PC-9 (cell line): ENCODE measurements around the gene KIDINS220. TPM values are rescaled to one million over a fixed set of nuclear protein-coding genes. Genes with fewer than 3 reads are reported as not detected.

Experiments
- BruUV-seq: library from RNA; stranded (reverse); fragments of 400-500 nt; replicated peaks from 2 replicates; lab custom pipeline; 2021; lab: Mats Ljungman, UMichigan
- CTCF ChIA-PET: fragments of 300-600 bp; sonication (Branson Sonifier 250); formaldehyde crosslinking; loops from one replicate; lab custom pipeline; 2022; ENCODE audit warnings: antibody characterized with exemption; lab: Charles Lee
- POLR2A ChIA-PET: fragments of 300-600 bp; sonication (Branson Sonifier 250); formaldehyde crosslinking; loops from one replicate; lab custom pipeline; 2022; ENCODE audit warnings: antibody characterized with exemption; ENCODE audit not compliant: unreplicated experiment; lab: Charles Lee
- DNase-seq, 2 experiments: peaks; one replicate each; pipeline versions ENCODE4 v3.0.0 to v3.0.0-alpha.2; 2015 to 2022; ENCODE audit warnings: mixed read lengths in 1 of 2
- H2AFZ ChIP-seq: fragments of 200-600 bp; sonication (generic); 2 replicates; pipeline ENCODE4 v1.8.1; 2017; ENCODE audit warnings: antibody characterized with exemption
- H3F3A ChIP-seq: fragments of 200-600 bp; sonication (generic); 2 replicates; pipeline ENCODE4 v1.8.1; 2017; ENCODE audit warnings: antibody characterized with exemption, mild to moderate bottlenecking, low read depth; ENCODE audit not compliant: insufficient read depth
- H3K27ac ChIP-seq: fragments of 200-600 bp; sonication (generic); 2 replicates; pipeline ENCODE4 v1.6.1; 2016; ENCODE audit warnings: mixed run types
- H3K27me3 ChIP-seq: fragments of 200-600 bp; sonication (generic); 2 replicates; pipeline ENCODE4 v1.6.1; 2016; ENCODE audit warnings: low read depth, mixed run types; ENCODE audit not compliant: insufficient read depth
- H3K36me3 ChIP-seq: fragments of 200-600 bp; sonication (generic); 2 replicates; pipeline ENCODE4 v1.6.1; 2016; ENCODE audit warnings: low read depth, mixed run types
- H3K4me1 ChIP-seq: fragments of 200-600 bp; sonication (generic); replicated peaks from 2 replicates; pipeline ENCODE4 v1.6.1; 2016; ENCODE audit warnings: mixed run types; ENCODE audit not compliant: insufficient read depth
- H3K4me2 ChIP-seq: fragments of 200-600 bp; sonication (generic); 2 replicates; pipeline ENCODE4 v1.6.1; 2017; ENCODE audit warnings: mixed run types
- H3K4me3 ChIP-seq: fragments of 200-600 bp; sonication (generic); 2 replicates; pipeline ENCODE4 v1.6.1; 2016; ENCODE audit warnings: mixed run types
- H3K79me2 ChIP-seq: fragments of 200-600 bp; sonication (generic); 2 replicates; pipeline ENCODE4 v1.6.1; 2017; ENCODE audit warnings: low read depth, mixed run types
- H3K9me2 ChIP-seq: fragments of 200-600 bp; sonication (generic); 2 replicates; pipeline ENCODE4 v1.8.1; 2017; ENCODE audit warnings: mild to moderate bottlenecking; ENCODE audit not compliant: insufficient read depth
- H3K9me3 ChIP-seq: fragments of 200-600 bp; sonication (generic); 2 replicates; pipeline ENCODE4 v1.8.1; 2016; ENCODE audit warnings: low read depth; ENCODE audit not compliant: insufficient read depth
- H4K20me1 ChIP-seq: fragments of 200-600 bp; sonication (generic); 2 replicates; pipeline ENCODE4 v1.8.1; 2017; ENCODE audit not compliant: insufficient read depth
- CTCF ChIP-seq: fragments of 200-600 bp; sonication (generic); conservative IDR thresholded peaks from 2 replicates; pipeline ENCODE4 v1.6.1; 2017; ENCODE audit warnings: mixed run types, antibody characterized with exemption, mild to moderate bottlenecking, moderate library complexity
- EZH2 ChIP-seq: fragments of 200-600 bp; sonication (generic); IDR thresholded peaks from 2 replicates; pipeline ENCODE4 v1.8.0; 2017; ENCODE audit warnings: antibody characterized with exemption, low read depth
- intact Hi-C: fragments of 100-400 bp; cut with micrococcal nuclease; formaldehyde crosslinking; loops from one replicate; pipeline ENCODE4 v1.10.0; 2022; ENCODE audit not compliant: unreplicated experiment
- total RNA-seq: library from RNA; stranded (reverse); gene quantifications from 2 replicates; pipeline ENCODE4 v1.2.3, GENCODE V29; 2021

The KIDINS220 gene
- total RNA-seq, 1 experiment from 2014 or later, result 13.9 TPM

DNA sequence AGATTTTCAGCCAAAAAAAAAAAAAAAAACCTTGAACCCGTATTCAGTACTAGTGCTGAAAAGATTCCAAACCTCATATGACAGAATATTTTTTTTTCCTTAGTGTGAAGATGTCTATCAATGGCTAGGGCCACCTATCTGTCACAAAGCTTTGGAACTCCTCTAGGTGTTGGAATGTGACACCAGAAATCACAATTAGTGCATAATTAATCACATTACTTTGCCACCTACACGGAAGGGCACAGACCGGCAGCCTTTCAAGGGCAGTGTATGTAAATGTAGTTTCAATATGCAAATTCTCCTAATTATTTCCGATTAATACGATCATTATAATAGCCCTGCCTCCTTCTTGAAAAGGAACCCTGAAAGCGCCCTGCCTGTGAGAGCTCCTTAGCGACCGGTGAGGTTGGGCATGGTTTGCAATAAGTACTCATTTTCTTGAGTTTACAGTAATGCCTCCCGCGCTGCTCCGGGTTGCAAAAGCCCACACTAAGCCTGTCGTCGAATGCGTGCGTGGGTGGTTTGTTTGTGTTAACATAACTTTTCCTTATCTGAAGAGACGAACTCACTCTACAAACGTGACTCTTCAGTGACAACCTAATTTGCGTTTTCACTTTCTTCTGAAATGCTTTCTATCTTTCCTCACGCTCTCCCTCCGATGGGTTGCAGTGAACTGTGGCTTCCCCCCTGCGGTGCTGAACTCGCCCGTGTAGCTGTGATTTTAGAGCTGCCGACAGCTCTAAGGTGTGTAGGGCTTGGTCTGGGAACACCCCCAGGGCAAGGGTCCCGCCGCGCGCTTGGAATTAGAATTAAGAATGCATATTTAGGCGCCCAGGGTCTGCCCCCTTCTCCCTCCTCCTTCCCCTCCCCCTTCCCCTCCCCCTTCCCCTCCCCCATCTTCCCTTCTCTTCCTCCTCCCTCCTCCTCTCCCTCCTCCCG, 156.3 kb downstream of the KIDINS220 start:
- intact Hi-C loops, result loop anchor here (10.0 kb wide), 1 partner anchor 454 kb away; no protein-coding TSS in a partner anchor

GRCh38 chr2:8679827-8680731, 157.3 kb downstream of the KIDINS220 start:
- Histone ChIP-seq H3K27ac (no peak overlapping the region), H3K27me3 (peaks cover 74% of the 10 kb centered on the region), H3K36me3 (no peaks in the 10 kb centered on the region), H3K4me3 (no peak overlapping the region), H3K9me2 (no peaks in the 10 kb centered on the region), H4K20me1 (no peaks in the 10 kb centered on the region), H2AFZ (no peak overlapping the region), H3K79me2 (no peaks in the 10 kb centered on the region), H3F3A (0 out of 2 replicates have a peak, but pooled peaks cover 3% of the 10 kb centered on the region), H3K4me1 (no peaks in the 10 kb centered on the region; the same call in 1 of the 2 replicates), H3K9me3 (0 out of 2 replicates have a peak, but pooled peaks cover 6% of the 10 kb centered on the region), H3K4me2 (0 out of 2 replicates have a peak overlapping the region, but pooled peaks have one; percentile 94)
- intact Hi-C loops, result loop anchor here (10.0 kb wide), 1 partner anchor 455 kb away; no protein-coding TSS in a partner anchor
- ChIA-PET CTCF (interaction anchor here (0.6 kb wide), 1 partner anchor 434 kb away, joined by 3 read pairs; no protein-coding TSS in a partner anchor), POLR2A (no interaction called here)
- no peak for TF ChIP-seq CTCF
- TF ChIP-seq EZH2, result no peak
- BruUV-seq, result no TSS peak
- no peak for DNase-seq

More for the DNA sequence above, 156.3 kb downstream of the KIDINS220 start:
- ChIA-PET CTCF (interaction anchor here (0.6 kb wide), 2 partner anchors 430 to 433 kb away, joined by 3 read pairs; no protein-coding TSS in a partner anchor), POLR2A (interaction anchor here (0.6 to 0.7 kb wide), 3 partner anchors 97 to 1254 kb away, joined by 3 to 7 read pairs (median 5); no protein-coding TSS in a partner anchor)
- Histone ChIP-seq H3K27me3 (peaks cover 66% of the 10 kb centered on the region), H3K4me2 (peak overlapping the region; percentile 94), H3F3A (0 out of 2 replicates have a peak, but pooled peaks cover 3% of the 10 kb centered on the region), H2AFZ (peak overlapping the region; percentile 68), H3K4me1 (no peaks in the 10 kb centered on the region; the same call in 1 of the 2 replicates), H3K27ac (no peak overlapping the region), H3K4me3 (peak overlapping the region; percentile 59), H3K36me3 (no peaks in the 10 kb centered on the region), H3K9me2 (no peaks in the 10 kb centered on the region), H3K79me2 (no peaks in the 10 kb centered on the region), H3K9me3 (0 out of 2 replicates have a peak, but pooled peaks cover 6% of the 10 kb centered on the region), H4K20me1 (no peaks in the 10 kb centered on the region)
- peak in 1 of 2 experiments; percentile 20 for DNase-seq
- BruUV-seq, result no TSS peak
- TF ChIP-seq EZH2 (no peak), CTCF (no peak)

DNA sequence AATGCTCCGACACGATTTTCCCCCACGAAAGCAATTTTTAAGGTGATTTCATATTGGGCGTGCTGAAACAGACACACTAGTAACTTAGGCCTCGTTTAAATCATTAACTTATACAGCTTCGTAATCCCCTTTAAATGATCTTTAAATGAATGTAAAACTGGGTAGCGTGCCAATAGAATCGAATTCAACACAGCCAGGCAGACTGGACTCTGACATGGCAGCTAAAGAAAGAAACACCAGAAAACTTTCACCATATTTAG, 157.9 kb downstream of the KIDINS220 start:
- H2AFZ ChIP-seq, result no peak overlapping the region
- H3K4me3 ChIP-seq, result no peak overlapping the region
- ChIA-PET CTCF (no interaction called here), POLR2A (no interaction called here)
- H3K9me2 ChIP-seq, result no peaks in the 10 kb centered on the region
- intact Hi-C loops, result no loop called here
- no peaks in the 10 kb centered on the region for H3K36me3 ChIP-seq
- no peaks in the 10 kb centered on the region for H3K79me2 ChIP-seq
- no TSS peak for BruUV-seq
- H3K4me1 ChIP-seq, result no peaks in the 10 kb centered on the region; the same call in 1 of the 2 replicates
- H4K20me1 ChIP-seq, result no peaks in the 10 kb centered on the region
- H3K27me3 ChIP-seq, result peaks cover 74% of the 10 kb centered on the region
- H3K4me2 ChIP-seq, result no peak overlapping the region
- H3K27ac ChIP-seq, result no peak overlapping the region
- DNase-seq, result no peak
- H3F3A ChIP-seq, result 0 out of 2 replicates have a peak, but pooled peaks cover 3% of the 10 kb centered on the region
- TF ChIP-seq CTCF (no peak), EZH2 (no peak)
- 0 out of 2 replicates have a peak, but pooled peaks cover 6% of the 10 kb centered on the region for H3K9me3 ChIP-seq
